PC-3 (cell line): ENCODE measurements around the gene MAFF.

Experiments used
- EZH2phosphoT487 ChIP-seq: fragments of 300-600 bp; sonication (generic); IDR thresholded peaks from 2 replicates; pipeline ENCODE4 v1.6.1; 2018; ENCODE audit warnings: mild to moderate bottlenecking, antibody characterized with exemption, low read length, borderline replicate concordance
- TF ChIP-seq, protein P1 (sequence below): fragments of 300-600 bp; sonication (generic); conservative IDR thresholded peaks from 2 replicates; pipeline ENCODE4 v1.5.1; 2017; ENCODE audit warnings: antibody characterized with exemption, low read depth, mild to moderate bottlenecking, low read length

DNA sequence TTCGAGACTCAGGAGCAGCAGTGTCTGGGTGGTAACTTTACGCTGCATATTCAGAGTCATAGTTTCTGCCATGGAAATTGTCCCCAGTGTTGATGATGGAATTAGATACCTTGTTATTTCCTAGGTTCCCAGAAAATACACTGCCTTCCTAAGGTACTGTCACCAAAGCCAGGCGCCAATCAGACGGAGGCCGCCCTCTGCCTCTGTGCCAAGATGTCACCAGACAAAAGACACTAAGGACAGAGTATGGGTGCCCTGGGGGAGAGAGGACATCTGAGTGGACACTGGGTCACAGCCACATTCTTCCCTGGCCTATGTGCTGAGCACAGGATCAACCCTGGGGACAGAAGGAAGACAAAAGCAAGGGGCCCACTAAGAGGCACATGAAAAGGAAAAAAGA, 31.3 kb upstream of the MAFF start:
- TF ChIP-seq, protein P1, sequence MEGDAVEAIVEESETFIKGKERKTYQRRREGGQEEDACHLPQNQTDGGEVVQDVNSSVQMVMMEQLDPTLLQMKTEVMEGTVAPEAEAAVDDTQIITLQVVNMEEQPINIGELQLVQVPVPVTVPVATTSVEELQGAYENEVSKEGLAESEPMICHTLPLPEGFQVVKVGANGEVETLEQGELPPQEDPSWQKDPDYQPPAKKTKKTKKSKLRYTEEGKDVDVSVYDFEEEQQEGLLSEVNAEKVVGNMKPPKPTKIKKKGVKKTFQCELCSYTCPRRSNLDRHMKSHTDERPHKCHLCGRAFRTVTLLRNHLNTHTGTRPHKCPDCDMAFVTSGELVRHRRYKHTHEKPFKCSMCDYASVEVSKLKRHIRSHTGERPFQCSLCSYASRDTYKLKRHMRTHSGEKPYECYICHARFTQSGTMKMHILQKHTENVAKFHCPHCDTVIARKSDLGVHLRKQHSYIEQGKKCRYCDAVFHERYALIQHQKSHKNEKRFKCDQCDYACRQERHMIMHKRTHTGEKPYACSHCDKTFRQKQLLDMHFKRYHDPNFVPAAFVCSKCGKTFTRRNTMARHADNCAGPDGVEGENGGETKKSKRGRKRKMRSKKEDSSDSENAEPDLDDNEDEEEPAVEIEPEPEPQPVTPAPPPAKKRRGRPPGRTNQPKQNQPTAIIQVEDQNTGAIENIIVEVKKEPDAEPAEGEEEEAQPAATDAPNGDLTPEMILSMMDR: no peak
- no peak for TF ChIP-seq EZH2phosphoT487
